ENCODE results near the gene TMEM151A.
A peak's percentile ranks its signal among the peaks of the same experiment; 100 is the strongest.

The TMEM151A gene

GRCh38 chr11:66338276-66339161, 46.8 kb downstream of the TMEM151A start:
- DNase-seq: no peak

GRCh38 chr11:66339162-66339675, 47.5 kb downstream of the TMEM151A start:
- no peak for DNase-seq

- DNase-seq: no peak
Observed at GRCh38 chr11:66339686-66340483, 48.2 kb downstream of the TMEM151A start.

- DNase-seq: no peak
Observed at GRCh38 chr11:66340596-66341501, 49.2 kb downstream of the TMEM151A start.

GRCh38 chr11:66341502-66342126, 49.9 kb downstream of the TMEM151A start:
- no peak for DNase-seq

GRCh38 chr11:66343176-66343575, 51.5 kb downstream of the TMEM151A start:
- DNase-seq: no peak

- peak; percentile 97 to 98 (median 98) for DNase-seq
Observed at GRCh38 chr11:66344550-66345315, 53.0 kb downstream of the TMEM151A start, which contains the start of gene BRMS1. Gene BRMS1 (minus strand): TSS chr11:66345104. CDS start chr11:66342234, 2,870 bp downstream.

GRCh38 chr11:66345316-66345649, 53.6 kb downstream of the TMEM151A start:
- no peak for DNase-seq
